ENCODE results near the gene ZNF594. TPM values are rescaled to one million over a fixed set of nuclear protein-coding genes. Genes with fewer than 3 reads are reported as not detected.
"Not testable (repeated sequence)": the region's sequence is repeated elsewhere in the genome, so short reads cannot be mapped to it uniquely, and the experiment has no call there.

ZNF594 gene
- polyA plus RNA-seq, 3 donors = 18.7 to 27.6 (median 26.2) TPM

GRCh38 chr17:5138616-5139457, 52.8 kb downstream of the ZNF594 start:
- no peak for DNase-seq

GRCh38 chr17:5138198-5138544, 53.5 kb downstream of the ZNF594 start:
- DNase-seq = not testable (repeated sequence)

DNA sequence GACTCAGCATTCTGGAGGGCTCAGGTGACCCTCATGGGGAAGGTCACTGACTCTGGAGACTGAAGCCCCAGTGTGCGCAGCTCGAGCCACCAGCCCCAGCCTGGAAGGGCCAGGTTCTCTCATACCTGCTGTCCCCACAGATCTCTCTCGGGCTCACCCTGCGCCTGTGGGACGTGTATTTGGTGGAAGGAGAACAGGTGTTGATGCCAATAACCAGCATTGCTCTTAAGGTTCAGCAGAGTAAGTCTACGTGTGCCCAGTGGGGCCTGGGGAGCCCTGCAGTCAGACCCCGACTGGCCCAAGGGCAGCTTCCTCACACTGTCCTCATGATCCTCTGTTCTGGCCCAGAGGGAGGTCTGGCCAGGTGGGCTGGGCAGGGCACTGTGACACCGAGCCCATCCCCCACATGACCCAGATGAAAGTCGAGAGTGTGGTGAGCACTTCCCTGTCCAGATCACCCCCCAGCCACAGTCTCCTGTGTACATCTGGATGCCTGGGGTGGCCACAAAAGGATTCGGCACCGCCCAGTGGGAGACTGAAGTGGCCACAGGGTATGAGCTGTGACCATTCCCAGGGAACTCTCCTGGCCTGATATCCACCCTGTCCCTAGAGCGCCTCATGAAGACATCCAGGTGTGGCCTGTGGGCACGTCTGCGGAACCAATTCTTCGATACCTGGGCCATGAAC, 54.0 kb downstream of the ZNF594 start:
- DNase-seq = not testable (repeated sequence)

DNA sequence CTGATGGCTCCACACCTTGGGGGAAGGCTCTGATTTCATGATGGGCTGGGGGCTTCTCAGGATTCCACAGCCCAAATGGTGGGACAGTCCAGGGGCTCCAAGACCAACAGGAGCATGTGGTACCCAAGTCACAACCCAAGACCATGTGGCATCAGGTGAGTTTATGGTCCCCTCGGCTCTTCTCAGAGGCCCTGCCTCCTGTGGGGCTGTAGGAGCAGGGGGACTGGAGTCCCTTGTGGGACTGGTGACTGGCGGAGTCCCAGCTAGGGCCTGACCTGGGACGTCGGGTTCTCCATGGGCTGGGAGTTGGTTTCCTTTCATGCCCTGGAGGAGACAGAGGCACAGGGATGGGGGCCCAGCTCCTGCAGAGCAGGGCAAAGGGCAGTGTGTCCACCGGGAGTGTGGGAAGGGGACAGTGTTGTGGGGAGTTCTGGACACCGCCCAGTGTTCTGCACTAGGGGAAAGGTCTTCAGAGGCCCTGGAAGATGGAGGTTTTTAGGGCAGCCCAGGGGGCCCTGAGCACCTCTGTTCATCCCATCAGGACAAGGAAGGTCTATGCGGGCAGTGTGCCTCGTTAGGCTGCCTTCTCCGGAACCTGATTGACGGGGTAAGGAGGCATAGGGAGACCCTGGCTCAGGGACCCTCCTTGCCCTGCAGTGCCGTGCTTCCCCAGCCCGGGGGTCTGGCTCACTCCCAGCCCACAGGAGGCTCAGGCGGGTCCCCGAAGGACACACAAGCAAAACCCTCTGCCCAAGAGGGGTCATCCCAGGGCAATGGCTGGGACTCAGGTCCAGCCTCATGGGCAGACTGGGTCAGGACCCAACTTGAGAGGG, 54.9 kb downstream of the ZNF594 start:
- DNase-seq = not testable (repeated sequence)

DNA sequence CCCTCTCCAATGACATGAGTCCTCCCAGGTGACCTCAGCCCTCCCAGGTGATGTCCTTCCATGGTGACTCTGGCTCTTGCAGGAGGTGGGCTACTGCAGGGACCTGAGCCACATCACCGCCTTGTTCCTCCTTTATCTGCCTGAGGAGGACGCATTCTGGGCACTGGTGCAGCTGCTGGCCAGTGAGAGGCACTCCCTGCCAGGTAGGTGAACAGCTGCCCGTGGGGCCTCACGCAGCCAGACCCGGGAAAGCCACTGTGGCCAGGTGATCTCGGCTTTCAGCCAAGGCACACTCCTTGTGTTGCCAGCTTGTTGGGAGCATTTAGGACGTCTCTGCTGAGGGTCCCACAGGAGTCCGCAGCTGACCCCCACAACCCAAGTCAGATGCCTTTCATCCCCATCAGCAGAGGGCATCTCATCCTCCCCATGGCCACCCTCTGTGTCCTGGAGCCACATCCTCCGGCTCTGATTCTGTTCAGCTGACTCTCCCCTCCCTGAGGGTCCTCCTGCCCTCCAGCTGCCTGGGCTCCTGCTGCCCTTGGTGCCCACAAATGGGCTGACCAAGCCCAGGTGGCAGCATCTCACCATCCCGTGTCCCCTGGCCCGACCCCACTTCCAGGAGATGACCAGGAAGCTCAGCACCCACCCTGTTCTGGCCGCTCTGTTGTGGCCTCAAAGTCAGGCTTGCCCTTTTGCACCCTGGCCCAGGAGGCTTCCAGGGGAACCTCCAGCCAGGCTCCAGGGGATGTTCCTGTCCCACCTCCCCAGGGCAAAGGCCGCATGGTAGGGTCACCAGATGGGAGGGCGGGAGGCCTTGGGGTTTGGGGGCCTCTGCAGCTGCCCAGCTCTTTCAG, 55.7 kb downstream of the ZNF594 start:
- no peak for DNase-seq

DNA sequence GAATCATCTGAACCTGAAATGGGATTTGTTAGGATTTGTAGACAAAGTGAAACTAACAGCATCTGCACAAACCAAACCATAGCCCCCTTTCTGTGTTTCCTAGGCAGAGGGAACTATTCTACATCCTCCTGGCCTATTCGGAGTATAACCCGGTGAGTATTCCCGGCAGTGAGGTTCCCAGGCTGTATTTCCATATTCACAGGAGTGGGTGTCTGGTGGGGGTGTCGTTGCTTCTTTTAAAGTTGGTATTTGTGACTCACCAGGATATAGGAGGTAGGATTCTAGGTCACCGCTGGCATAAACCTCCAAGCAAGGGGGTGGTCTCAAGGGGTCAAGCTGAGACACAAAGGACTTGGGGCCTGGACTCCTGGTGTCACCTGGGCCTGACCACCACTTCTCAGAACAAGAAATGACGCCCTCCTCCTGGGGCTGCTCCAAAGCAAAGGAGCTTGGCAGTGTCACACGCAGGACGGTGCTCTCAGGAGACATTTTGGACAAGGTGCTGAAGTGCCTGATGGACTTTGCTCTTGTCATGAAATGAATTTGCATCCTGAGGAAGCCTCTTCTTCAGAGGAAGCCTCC, 56.4 kb downstream of the ZNF594 start:
- not testable (repeated sequence) for DNase-seq

DNA sequence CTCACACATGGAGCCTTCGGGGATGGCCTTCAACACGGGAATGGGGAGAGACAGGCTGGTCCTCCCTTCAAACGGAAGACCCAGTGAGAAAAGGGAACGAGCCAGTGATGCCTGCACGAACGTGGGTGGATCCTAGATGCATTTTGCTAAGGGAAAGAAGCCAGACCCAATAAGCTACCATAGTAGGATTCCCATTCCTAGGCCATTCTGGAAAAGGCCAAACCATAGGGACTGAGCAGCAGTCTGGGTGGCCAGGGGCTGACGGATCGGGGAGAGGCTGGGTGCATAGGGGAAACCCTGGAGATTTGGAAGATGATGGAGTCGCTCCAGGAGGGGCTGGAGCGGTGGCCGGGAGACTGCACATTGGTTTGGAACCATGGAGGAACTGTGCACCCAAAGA, 57.1 kb downstream of the ZNF594 start:
- DNase-seq = not testable (repeated sequence)

- not testable (repeated sequence) for DNase-seq
Observed at GRCh38 chr17:5133961-5134360, 57.7 kb downstream of the ZNF594 start.

- no peak for DNase-seq
Observed at GRCh38 chr17:5133311-5133710, 58.4 kb downstream of the ZNF594 start.

- not testable (repeated sequence) for DNase-seq
Observed at GRCh38 chr17:5132503-5133225, 59.0 kb downstream of the ZNF594 start.

GRCh38 chr17:5131799-5132502, 59.7 kb downstream of the ZNF594 start:
- DNase-seq = not testable (repeated sequence)

- DNase-seq = no peak
Observed at GRCh38 chr17:5131146-5131715, 60.4 kb downstream of the ZNF594 start.

DNA sequence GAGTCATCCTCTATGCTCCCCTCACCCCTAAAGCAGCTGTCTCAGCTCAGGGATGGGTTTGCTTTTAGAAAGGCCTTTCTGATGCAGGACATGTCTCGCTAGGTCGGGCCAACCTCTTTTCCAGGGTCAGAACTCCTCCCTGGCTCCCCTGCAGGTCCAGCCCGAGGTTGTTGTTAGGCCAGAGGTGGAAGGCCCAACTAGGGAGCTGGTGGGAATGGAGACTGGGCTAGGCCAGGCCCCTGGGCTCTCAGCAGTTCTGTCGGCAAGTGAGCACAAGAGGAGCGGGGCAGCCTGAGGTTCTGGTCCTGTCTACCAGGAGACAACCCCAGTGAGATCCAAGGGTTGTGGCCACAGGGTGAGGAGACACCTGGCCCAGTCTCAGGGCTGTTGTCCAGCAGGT, 61.0 kb downstream of the ZNF594 start:
- DNase-seq = not testable (repeated sequence)

DNA sequence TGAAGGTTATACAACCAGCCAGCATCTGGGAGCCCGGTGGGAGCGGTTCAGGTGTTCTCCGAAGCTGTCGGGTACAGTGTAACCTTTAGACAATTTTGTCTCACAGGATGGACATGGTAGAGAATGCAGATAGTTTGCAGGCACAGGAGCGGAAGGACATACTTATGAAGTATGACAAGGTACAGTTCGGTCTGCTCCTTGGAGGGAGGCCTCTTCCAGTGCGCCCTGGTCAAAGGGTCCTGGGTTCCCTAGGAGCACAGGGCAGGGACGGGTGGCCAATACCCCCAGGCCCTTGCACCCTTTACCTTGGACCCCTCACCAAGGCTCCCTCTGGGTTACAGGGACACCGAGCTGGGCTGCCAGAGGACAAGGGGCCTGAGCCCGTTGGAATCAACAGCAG, 61.4 kb downstream of the ZNF594 start:
- not testable (repeated sequence) for DNase-seq

GRCh38 chr17:5129770-5130169, 61.9 kb downstream of the ZNF594 start:
- DNase-seq = not testable (repeated sequence)

Data from renal pelvis (tissue), 4 donors.